HEK293 (cell line): Measurements from ENCODE around the gene CMTM2.
"Not testable (repeated sequence)": the region's sequence is repeated elsewhere in the genome, so short reads cannot be mapped to it uniquely, and the experiment has no call there.

Experiments
- CTCF ChIA-PET: fragments of 350-600 bp; formaldehyde crosslinking; extraction: SDS; loops from one replicate; lab custom pipeline; 2021; ENCODE audit warnings: antibody characterized with exemption; lab: Yijun Ruan, JAX
- POLR2A ChIA-PET: fragments of 300-600 bp; formaldehyde crosslinking; extraction: SDS; loops from one replicate; lab custom pipeline; 2020; ENCODE audit warnings: antibody characterized with exemption, inconsistent platforms; lab: Yijun Ruan, JAX
- H3K27ac ChIP-seq: fragments of 200-500 bp; sonication (Bioruptor generic); 2 replicates; pipeline ENCODE4 v1.5.1; 2014; ENCODE audit warnings: low read depth, low read length, control low read depth, inconsistent platforms; ENCODE audit errors: extremely low read depth
- H3K36me3 ChIP-seq, 2 experiments: fragments of 200-500 bp in 1 of 2; sonication (Bioruptor generic) in 1 of 2; 1 replicate in 1 of 2; 2 replicates in 1 of 2; pipeline ENCODE4 v1.5.1; 2014 to 2017; ENCODE audit warnings: inconsistent platforms in 2 of 2, low read length in 2 of 2; ENCODE audit not compliant: control insufficient read depth in 2 of 2, insufficient read depth in 1 of 2
- H3K4me1 ChIP-seq: fragments of 200-500 bp; sonication (Bioruptor generic); 2 replicates; pipeline ENCODE4 v1.5.1; 2014; ENCODE audit warnings: mild to moderate bottlenecking, low read length, inconsistent platforms; ENCODE audit not compliant: control insufficient read depth, insufficient read depth
- H3K4me3 ChIP-seq: 2 replicates; pipeline ENCODE4 v1.5.1; 2011; ENCODE audit warnings: low read depth, mild to moderate bottlenecking, control low read depth, low read length, moderate library complexity
- H3K9me3 ChIP-seq: fragments of 200-500 bp; sonication (Bioruptor generic); 2 replicates; pipeline ENCODE4 v1.5.1; 2014; ENCODE audit warnings: low read depth, low read length, inconsistent platforms; ENCODE audit not compliant: control insufficient read depth, insufficient read depth
- AEBP2 ChIP-seq: fragments of 450-650 bp; formaldehyde crosslinking; IDR thresholded peaks from 2 replicates; pipeline ENCODE4 v1.5.1; 2016; ENCODE audit warnings: missing biosample characterization, missing genetic modification characterization, borderline replicate concordance
- IKZF3 ChIP-seq: fragments of 450-650 bp; IDR thresholded peaks from 2 replicates; pipeline ENCODE4 v1.5.0; 2018; ENCODE audit warnings: missing biosample characterization, mild to moderate bottlenecking, missing genetic modification characterization, moderate library complexity
- KLF10 ChIP-seq: fragments of 450-650 bp; IDR thresholded peaks from 2 replicates; pipeline ENCODE4 v1.5.1; 2018; ENCODE audit warnings: missing biosample characterization, mild to moderate bottlenecking, missing genetic modification characterization
- PRDM1 ChIP-seq: fragments of 450-650 bp; formaldehyde crosslinking; IDR thresholded peaks from 2 replicates; pipeline ENCODE4; 2016; ENCODE audit warnings: missing biosample characterization, missing genetic modification characterization
- ZNF146 ChIP-seq: fragments of 450-650 bp; formaldehyde crosslinking; IDR thresholded peaks from 2 replicates; pipeline ENCODE4 v1.5.1; 2016; ENCODE audit warnings: missing biosample characterization, missing genetic modification characterization
- ZNF16 ChIP-seq: fragments of 450-650 bp; formaldehyde crosslinking; IDR thresholded peaks from 2 replicates; pipeline ENCODE4 v1.5.1; 2016; ENCODE audit warnings: low read depth, missing biosample characterization, missing genetic modification characterization
- ZNF221 ChIP-seq: fragments of 450-650 bp; formaldehyde crosslinking; IDR thresholded peaks from 2 replicates; pipeline ENCODE4 v1.5.1; 2017; ENCODE audit warnings: missing biosample characterization, missing genetic modification characterization, borderline replicate concordance
- ZNF24 ChIP-seq: fragments of 450-650 bp; formaldehyde crosslinking; IDR thresholded peaks from 2 replicates; pipeline ENCODE4 v1.5.1; 2016; ENCODE audit warnings: missing biosample characterization, missing genetic modification characterization
- ZNF280D ChIP-seq: fragments of 450-650 bp; formaldehyde crosslinking; IDR thresholded peaks from 2 replicates; pipeline ENCODE4 v1.5.1; 2016; ENCODE audit warnings: missing biosample characterization, missing genetic modification characterization
- ZNF366 ChIP-seq: fragments of 450-650 bp; formaldehyde crosslinking; conservative IDR thresholded peaks from 2 replicates; pipeline ENCODE4 v1.5.1; 2016; ENCODE audit warnings: missing biosample characterization, missing genetic modification characterization
- ZNF394 ChIP-seq: fragments of 450-650 bp; formaldehyde crosslinking; IDR thresholded peaks from 2 replicates; pipeline ENCODE4 v1.5.1; 2016; ENCODE audit warnings: missing biosample characterization, missing genetic modification characterization, mild to moderate bottlenecking, moderate library complexity, borderline replicate concordance
- ZNF404 ChIP-seq: fragments of 450-650 bp; formaldehyde crosslinking; IDR thresholded peaks from 2 replicates; pipeline ENCODE4 v1.5.1; 2017; ENCODE audit warnings: missing biosample characterization, missing genetic modification characterization
- ZNF48 ChIP-seq: fragments of 450-650 bp; formaldehyde crosslinking; IDR thresholded peaks from 2 replicates; pipeline ENCODE4 v1.5.1; 2016; ENCODE audit warnings: missing biosample characterization, missing genetic modification characterization
- ZNF580 ChIP-seq: fragments of 450-650 bp; formaldehyde crosslinking; IDR thresholded peaks from 2 replicates; pipeline ENCODE4 v1.5.1; 2016; ENCODE audit warnings: missing biosample characterization, missing genetic modification characterization
- ZNF600 ChIP-seq: fragments of 450-650 bp; formaldehyde crosslinking; IDR thresholded peaks from 2 replicates; pipeline ENCODE4 v1.5.1; 2016; ENCODE audit warnings: missing biosample characterization, missing genetic modification characterization
- ZNF670 ChIP-seq: fragments of 450-650 bp; formaldehyde crosslinking; IDR thresholded peaks from 2 replicates; pipeline ENCODE4 v1.5.1; 2016; ENCODE audit warnings: missing biosample characterization, missing genetic modification characterization, low read depth
- ZNF707 ChIP-seq: fragments of 450-650 bp; formaldehyde crosslinking; IDR thresholded peaks from 2 replicates; pipeline ENCODE4 v1.5.1; 2016; ENCODE audit warnings: missing biosample characterization, missing genetic modification characterization
- TF ChIP-seq, protein P1 (sequence below): sonication (generic); formaldehyde crosslinking; IDR thresholded peaks from 2 replicates; pipeline ENCODE4 v1.8.1; 2022; ENCODE audit warnings: mild to moderate bottlenecking, moderate library complexity, missing genetic modification reagents

CMTM2 gene

DNA sequence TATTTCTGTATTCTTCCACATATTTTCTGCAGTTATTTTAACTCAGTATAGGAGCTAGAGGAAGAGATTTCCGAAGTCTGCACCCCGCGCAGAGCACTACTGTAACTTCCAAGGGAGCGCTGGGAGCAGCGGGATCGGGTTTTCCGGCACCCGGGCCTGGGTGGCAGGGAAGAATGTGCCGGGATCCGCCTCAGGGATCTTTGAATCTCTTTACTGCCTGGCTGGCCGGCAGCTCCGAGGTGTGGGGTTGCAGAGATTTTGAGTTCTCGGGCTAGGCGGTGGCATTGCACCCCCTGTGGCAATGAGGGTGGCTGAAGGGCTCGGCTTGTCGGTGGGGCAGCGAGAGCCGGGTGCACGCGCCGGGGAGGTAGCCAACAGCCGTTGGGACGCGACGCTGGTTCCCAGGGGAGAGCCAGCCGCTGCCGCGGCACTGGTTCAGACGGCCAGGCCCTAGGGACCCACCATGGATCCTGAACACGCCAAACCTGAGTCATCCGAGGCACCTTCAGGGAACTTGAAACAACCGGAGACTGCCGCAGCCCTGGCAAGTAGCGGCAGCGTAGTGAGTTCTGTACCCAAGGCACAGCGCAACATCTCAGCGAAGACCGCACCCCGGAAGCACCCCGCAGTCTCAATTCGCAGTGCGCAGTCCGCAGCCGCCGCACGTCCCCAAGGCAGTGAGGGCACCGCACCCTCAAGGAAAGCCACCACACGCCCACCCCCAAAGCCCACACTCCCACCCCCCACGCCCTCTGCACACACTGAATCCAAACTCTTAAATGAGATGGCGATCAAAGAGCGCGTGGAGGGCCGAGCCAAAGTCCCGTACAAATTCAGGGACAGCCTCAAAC, 13.0 kb upstream of the CMTM2 start, which contains the start of gene CMTM1:
TSS of gene CMTM1 (plus strand) at position 389 of the 851 bp plus-strand sequence. CDS start at position 464, 75 bp downstream.
- peaks cover 5 to 54% of the 10 kb centered on the region in 2 experiments; a peak in 2 of 3 replicates for H3K36me3 ChIP-seq
- H3K4me3 ChIP-seq, result no peak within 1 kb of the TSS
- POLR2A ChIA-PET, result interaction anchor here (1.4 kb wide), 1 partner anchor 14 kb away, joined by 5 read pairs; the partner anchor contains the start of gene CKLF
- H3K4me1 ChIP-seq, result peaks cover 9% of the 10 kb centered on the region
- H3K9me3 ChIP-seq, result no peaks in the 10 kb centered on the region
- H3K27ac ChIP-seq, result no peak within 1 kb of the TSS
- TF ChIP-seq KLF10 (no peak), ZNF221 (tag by site-specific recombination) (no peak), ZNF600 (tag by site-specific recombination) (no peak), AEBP2 (no peak), ZNF366 (tag by site-specific recombination) (no peak), IKZF3 (tag by site-specific recombination) (no peak), ZNF670 (tag by site-specific recombination) (no peak), PRDM1 (tag by site-specific recombination) (no peak), ZNF580 (tag by site-specific recombination) (no peak), ZNF24 (no peak), ZNF48 (no peak), ZNF404 (tag by site-specific recombination) (no peak), ZNF394 (tag by site-specific recombination) (no peak), ZNF707 (tag by site-specific recombination) (no peak), ZNF16 (no peak)
- TF ChIP-seq, protein P1, sequence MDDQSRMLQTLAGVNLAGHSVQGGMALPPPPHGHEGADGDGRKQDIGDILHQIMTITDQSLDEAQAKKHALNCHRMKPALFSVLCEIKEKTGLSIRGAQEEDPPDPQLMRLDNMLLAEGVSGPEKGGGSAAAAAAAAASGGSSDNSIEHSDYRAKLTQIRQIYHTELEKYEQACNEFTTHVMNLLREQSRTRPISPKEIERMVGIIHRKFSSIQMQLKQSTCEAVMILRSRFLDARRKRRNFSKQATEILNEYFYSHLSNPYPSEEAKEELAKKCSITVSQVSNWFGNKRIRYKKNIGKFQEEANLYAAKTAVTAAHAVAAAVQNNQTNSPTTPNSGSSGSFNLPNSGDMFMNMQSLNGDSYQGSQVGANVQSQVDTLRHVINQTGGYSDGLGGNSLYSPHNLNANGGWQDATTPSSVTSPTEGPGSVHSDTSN, result no peak
- CTCF ChIA-PET, result no interaction called here

DNA sequence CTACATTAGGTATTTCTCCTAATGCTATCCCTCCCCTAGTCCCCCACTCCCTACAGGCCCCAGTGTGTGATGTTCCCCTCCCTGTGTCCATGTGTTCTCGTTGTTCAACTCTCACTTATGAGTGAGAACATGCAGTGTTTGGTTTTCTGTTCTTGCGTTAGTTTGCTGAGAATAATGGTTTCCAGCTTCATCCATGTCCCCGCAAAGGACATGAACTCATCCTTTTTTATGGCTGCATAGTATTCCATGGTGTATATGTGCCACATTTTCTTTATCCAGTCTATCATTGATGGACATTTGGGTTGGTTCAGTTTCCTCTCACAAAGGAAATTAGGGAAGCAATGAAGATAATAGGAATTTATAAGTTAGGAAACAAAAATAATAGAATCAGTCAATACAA, 12.0 kb upstream of the CMTM2 start:
- peak; percentile 98 for TF ChIP-seq ZNF146 (tag by site-specific recombination)
- 0 out of 2 replicates have a peak, but pooled peaks have one; percentile 53 for TF ChIP-seq ZNF280D (tag by site-specific recombination)
- peak; percentile 78; the same call in 1 of the 2 replicates for TF ChIP-seq ZNF580 (tag by site-specific recombination)
- TF ChIP-seq, all 188 proteins: peak for 3; not testable (repeated sequence) for 185
- H3K27ac ChIP-seq, POLR2A ChIA-PET, H3K4me1 ChIP-seq, H3K9me3 ChIP-seq, H3K4me3 ChIP-seq: not testable (repeated sequence)
- CTCF ChIA-PET, result interaction anchor here (0.9 kb wide), 1 partner anchor 16 kb away, joined by 3 read pairs; no protein-coding TSS in a partner anchor
- peaks cover 5 to 44% of the 10 kb centered on the region in 2 experiments; a peak in 2 of 3 replicates for H3K36me3 ChIP-seq
